Endothelial cell of umbilical vein (primary cell): ENCODE results near the gene ADGRL3.

ENCODE experiments used
- GATA2 ChIP-seq: IDR thresholded peaks from 2 replicates; pipeline ENCODE4 v1.7.0; 2011; ENCODE audit warnings: low read depth, mild to moderate bottlenecking, moderate library complexity, mixed read lengths, low read length; ENCODE audit not compliant: insufficient read length, insufficient read depth
- POLR2A ChIP-seq: IDR thresholded peaks from 2 replicates; pipeline ENCODE4 v1.6.1; 2012; ENCODE audit warnings: low read depth, mild to moderate bottlenecking, control low read depth, low read length
- POLR2AphosphoS5 ChIP-seq: IDR thresholded peaks from 2 replicates; pipeline ENCODE4 v1.6.1; 2012; ENCODE audit warnings: low read depth, mild to moderate bottlenecking, control low read depth, low read length, moderate library complexity; ENCODE audit not compliant: insufficient read depth
- TF ChIP-seq, protein P1 (sequence below), 2 donors: IDR thresholded peaks; 1 replicate in 1 of 2; 2 replicates in 1 of 2; pipeline ENCODE4 v1.5.1; 2011; ENCODE audit warnings: low read length in 2 of 2, mild to moderate bottlenecking in 2 of 2, moderate library complexity in 2 of 2, control low read depth in 1 of 2, inconsistent platforms in 1 of 2, low read depth in 1 of 2; ENCODE audit not compliant: insufficient read depth in 1 of 2; ENCODE audit errors: extremely low read depth in 1 of 2

DNA sequence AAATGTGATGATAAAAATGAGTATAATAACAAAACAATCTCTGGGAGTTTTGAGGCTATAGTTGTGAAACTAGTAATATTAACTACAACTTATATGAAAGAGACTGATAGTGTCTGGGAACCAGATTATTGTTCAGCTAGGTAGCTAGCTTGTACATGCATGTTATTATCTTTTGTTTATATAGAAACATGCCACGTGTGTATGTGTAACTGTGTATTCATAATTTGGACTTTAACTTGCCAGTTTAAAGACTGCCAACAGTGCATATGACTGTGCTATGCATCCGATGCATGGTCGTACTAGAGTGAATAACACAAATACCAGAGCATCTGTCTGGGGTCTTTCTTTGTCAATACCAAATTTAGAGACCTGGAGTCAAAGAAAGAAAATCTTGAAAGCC is 92.2 kb downstream of the ADGRL3 start:
- TF ChIP-seq GATA2: no peak
- TF ChIP-seq, protein P1, sequence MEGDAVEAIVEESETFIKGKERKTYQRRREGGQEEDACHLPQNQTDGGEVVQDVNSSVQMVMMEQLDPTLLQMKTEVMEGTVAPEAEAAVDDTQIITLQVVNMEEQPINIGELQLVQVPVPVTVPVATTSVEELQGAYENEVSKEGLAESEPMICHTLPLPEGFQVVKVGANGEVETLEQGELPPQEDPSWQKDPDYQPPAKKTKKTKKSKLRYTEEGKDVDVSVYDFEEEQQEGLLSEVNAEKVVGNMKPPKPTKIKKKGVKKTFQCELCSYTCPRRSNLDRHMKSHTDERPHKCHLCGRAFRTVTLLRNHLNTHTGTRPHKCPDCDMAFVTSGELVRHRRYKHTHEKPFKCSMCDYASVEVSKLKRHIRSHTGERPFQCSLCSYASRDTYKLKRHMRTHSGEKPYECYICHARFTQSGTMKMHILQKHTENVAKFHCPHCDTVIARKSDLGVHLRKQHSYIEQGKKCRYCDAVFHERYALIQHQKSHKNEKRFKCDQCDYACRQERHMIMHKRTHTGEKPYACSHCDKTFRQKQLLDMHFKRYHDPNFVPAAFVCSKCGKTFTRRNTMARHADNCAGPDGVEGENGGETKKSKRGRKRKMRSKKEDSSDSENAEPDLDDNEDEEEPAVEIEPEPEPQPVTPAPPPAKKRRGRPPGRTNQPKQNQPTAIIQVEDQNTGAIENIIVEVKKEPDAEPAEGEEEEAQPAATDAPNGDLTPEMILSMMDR (IDR thresholded peaks at IDR 0.05; ENCODE audit: extremely low read depth in 1 of 2, insufficient read depth in 1 of 2, low read depth in 1 of 2, low read length in 2 of 2): no peak
- no peak for TF ChIP-seq POLR2AphosphoS5
- TF ChIP-seq POLR2A: no peak
